DND-41 (cell line): ENCODE results near the gene AHNAK.

Source experiments
- ATAC-seq: fragments of 200-7000 bp; cut with Tn5 transposase; 3 replicates; pipeline ENCODE4 v1.9.1; 2021; ENCODE audit warnings: low read depth; ENCODE audit not compliant: insufficient read depth
- DNase-seq: peaks from one replicate; pipeline ENCODE4 v3.0.0-alpha.2; 2020
- H2AFZ ChIP-seq: 2 replicates; pipeline ENCODE4 v1.6.0; 2012; ENCODE audit warnings: low read depth, low read length
- H3K27ac ChIP-seq: 2 replicates; pipeline ENCODE4 v1.5.1; 2012; ENCODE audit warnings: low read length, inconsistent platforms
- H3K27me3 ChIP-seq: fragments of 200-600 bp; sonication (generic); 2 replicates; pipeline ENCODE4 v1.6.0; 2012; ENCODE audit warnings: low read length, mild to moderate bottlenecking, inconsistent platforms; ENCODE audit not compliant: insufficient read depth, poor library complexity
- H3K36me3 ChIP-seq: 2 replicates; pipeline ENCODE4 v1.5.1; 2012; ENCODE audit warnings: low read length, inconsistent platforms; ENCODE audit not compliant: insufficient read depth
- H3K4me1 ChIP-seq: 2 replicates; pipeline ENCODE4 v1.5.1; 2012; ENCODE audit warnings: mild to moderate bottlenecking, low read length; ENCODE audit not compliant: insufficient read depth
- H3K4me2 ChIP-seq: 2 replicates; pipeline ENCODE4 v1.6.0; 2012; ENCODE audit warnings: mild to moderate bottlenecking, moderate library complexity, low read length, inconsistent platforms; ENCODE audit not compliant: insufficient read depth
- H3K4me3 ChIP-seq, 2 experiments: fragments of 200-600 bp in 1 of 2; shearing (Covaris generic) in 1 of 2; 2 replicates each; pipeline ENCODE4 v1.5.1; 2012 to 2016; ENCODE audit warnings: inconsistent platforms in 2 of 2, low read length in 2 of 2, mild to moderate bottlenecking in 2 of 2, low read depth in 1 of 2, moderate library complexity in 1 of 2
- H3K79me2 ChIP-seq: 2 replicates; pipeline ENCODE4 v1.6.0; 2012; ENCODE audit warnings: low read length, inconsistent platforms; ENCODE audit not compliant: insufficient read depth
- H3K9ac ChIP-seq: 2 replicates; pipeline ENCODE4 v1.6.0; 2012; ENCODE audit warnings: low read depth, mild to moderate bottlenecking, inconsistent platforms, low read length, moderate library complexity
- H3K9me3 ChIP-seq: 2 replicates; pipeline ENCODE4 v1.5.1; 2012; ENCODE audit warnings: low read length, moderate library complexity, mild to moderate bottlenecking, inconsistent platforms; ENCODE audit not compliant: insufficient read depth, severe bottlenecking
- H4K20me1 ChIP-seq: 2 replicates; pipeline ENCODE4 v1.6.0; 2012; ENCODE audit warnings: low read length; ENCODE audit not compliant: insufficient read depth
- EZH2 ChIP-seq: IDR thresholded peaks from 3 replicates; pipeline ENCODE4 v1.6.1; 2012; ENCODE audit warnings: borderline replicate concordance, low read depth, mild to moderate bottlenecking, moderate library complexity, low read length, inconsistent platforms; ENCODE audit not compliant: severe bottlenecking
- TF ChIP-seq, protein P1 (sequence below): IDR thresholded peaks from 2 replicates; pipeline ENCODE4 v1.5.1; 2012; ENCODE audit warnings: borderline replicate concordance, low read length, moderate library complexity, mild to moderate bottlenecking; ENCODE audit not compliant: poor library complexity, severe bottlenecking; ENCODE audit errors: extremely low read depth

The AHNAK gene

DNA sequence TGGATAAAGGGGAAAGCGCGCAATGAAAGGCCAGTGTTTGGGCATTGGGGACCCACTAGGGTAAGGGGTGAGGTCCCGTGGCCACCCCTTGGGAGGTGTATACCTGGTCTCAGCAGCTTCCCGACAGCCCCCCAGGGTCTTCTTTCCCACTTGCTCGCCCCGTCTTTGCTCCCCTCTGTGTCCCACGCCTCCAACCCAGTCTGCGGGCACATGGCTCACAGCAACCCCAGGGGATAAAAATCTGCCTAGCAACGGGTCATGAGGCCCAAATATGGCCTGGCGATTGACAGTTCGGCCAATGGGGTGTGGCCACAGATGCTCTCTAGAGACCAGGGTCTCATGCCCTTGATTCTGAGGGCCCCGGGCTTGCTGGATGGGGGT is 41.6 kb downstream of the AHNAK start:
- H3K27ac ChIP-seq: no peak overlapping the region
- no peak for ATAC-seq
- no peaks in the 10 kb centered on the region for H3K9me3 ChIP-seq
- H2AFZ ChIP-seq: no peak overlapping the region
- DNase-seq: no peak
- TF ChIP-seq, protein P1, sequence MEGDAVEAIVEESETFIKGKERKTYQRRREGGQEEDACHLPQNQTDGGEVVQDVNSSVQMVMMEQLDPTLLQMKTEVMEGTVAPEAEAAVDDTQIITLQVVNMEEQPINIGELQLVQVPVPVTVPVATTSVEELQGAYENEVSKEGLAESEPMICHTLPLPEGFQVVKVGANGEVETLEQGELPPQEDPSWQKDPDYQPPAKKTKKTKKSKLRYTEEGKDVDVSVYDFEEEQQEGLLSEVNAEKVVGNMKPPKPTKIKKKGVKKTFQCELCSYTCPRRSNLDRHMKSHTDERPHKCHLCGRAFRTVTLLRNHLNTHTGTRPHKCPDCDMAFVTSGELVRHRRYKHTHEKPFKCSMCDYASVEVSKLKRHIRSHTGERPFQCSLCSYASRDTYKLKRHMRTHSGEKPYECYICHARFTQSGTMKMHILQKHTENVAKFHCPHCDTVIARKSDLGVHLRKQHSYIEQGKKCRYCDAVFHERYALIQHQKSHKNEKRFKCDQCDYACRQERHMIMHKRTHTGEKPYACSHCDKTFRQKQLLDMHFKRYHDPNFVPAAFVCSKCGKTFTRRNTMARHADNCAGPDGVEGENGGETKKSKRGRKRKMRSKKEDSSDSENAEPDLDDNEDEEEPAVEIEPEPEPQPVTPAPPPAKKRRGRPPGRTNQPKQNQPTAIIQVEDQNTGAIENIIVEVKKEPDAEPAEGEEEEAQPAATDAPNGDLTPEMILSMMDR: no peak
- TF ChIP-seq EZH2: no peak
- no peak overlapping the region for H3K4me3 ChIP-seq
- no peaks in the 10 kb centered on the region for H3K4me1 ChIP-seq
- no peaks in the 10 kb centered on the region for H3K79me2 ChIP-seq
- no peak overlapping the region for H3K9ac ChIP-seq
- no peaks in the 10 kb centered on the region for H4K20me1 ChIP-seq
- no peaks in the 10 kb centered on the region for H3K36me3 ChIP-seq
- H3K4me2 ChIP-seq: no peak overlapping the region
- peaks cover 3% of the 10 kb centered on the region for H3K27me3 ChIP-seq

DNA sequence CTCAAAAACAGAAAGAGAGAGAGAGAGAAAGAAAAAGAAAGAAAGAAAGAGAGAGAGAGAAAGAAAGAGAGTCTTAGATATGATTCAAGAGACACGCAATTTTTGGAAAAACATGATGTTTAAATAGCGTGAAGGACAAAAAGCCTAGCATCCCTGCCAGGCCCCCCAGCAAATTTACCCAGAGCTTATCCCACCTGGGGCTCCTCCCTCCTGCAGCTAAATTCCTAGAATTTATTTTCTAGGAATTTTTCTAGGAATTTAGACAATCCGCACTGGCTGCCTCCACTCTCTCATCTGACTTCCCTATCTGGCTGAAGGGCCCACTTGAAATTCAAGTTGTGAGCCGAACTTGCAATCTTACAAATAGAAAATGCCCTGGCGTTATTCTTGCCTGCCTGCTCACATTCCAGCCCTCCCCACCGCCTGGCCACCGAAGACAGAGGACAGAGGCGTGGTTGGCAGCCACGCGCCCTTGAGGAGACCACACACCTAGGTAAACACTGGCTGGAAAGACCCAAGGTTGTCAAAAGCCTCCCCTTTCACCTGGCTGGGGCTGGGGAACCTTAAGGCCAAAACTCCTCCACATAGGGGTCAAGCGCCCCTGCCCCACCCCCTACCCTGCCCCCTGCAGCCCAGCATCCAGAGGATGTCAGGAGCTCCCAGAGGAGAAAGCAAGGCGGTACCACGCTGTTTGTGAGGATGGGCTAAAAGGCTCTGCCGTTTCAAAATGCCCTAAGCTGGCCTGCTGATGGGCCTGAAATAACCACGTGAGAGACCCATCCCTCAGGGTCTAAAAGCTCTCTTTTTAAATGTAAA is 42.2 kb downstream of the AHNAK start:
- H3K4me1 ChIP-seq: no peaks in the 10 kb centered on the region
- H3K9me3 ChIP-seq: no peaks in the 10 kb centered on the region
- no peak overlapping the region for H3K9ac ChIP-seq
- no peaks in the 10 kb centered on the region for H3K36me3 ChIP-seq
- H3K27me3 ChIP-seq: peaks cover 3% of the 10 kb centered on the region
- ATAC-seq (no peak), DNase-seq (no peak)
- no peak overlapping the region for H3K4me2 ChIP-seq
- H3K4me3 ChIP-seq: no peak overlapping the region
- H3K27ac ChIP-seq: no peak overlapping the region
- no peaks in the 10 kb centered on the region for H3K79me2 ChIP-seq
- no peak overlapping the region for H2AFZ ChIP-seq
- H4K20me1 ChIP-seq: no peaks in the 10 kb centered on the region
- TF ChIP-seq EZH2: no peak
- TF ChIP-seq, protein P1: no peak

DNA sequence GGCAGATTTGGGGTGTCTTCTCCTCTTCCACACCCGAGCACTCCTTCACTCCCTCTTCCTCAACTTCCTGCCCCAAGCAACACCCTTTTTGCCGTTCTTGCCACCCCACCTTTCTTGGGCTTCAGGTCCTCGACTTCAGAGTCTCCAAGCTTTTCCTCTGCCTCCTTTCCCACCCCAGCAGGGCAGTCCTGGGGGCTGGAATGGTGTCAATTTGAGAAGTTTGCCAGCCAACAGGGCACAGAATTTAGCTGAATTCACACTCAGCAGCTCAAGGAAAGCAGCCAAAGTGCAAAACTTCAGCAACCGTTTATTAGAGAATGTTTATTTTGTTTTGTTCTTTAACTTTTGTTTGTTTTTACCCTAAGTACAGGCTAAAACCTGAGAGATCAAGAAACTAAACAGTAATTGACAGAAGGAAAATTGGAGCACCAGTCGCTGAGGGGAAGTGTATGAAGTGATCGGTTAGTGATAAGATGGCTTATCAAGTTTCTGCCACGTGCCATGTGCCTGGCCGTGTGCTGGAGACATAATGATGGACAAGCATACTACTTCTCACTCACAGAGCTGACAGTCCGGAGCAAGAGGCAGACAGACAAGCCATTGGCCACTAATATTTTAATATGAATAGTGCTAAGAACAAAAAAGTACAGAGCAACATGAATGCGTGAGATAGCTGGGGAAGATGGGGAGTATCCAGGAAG is 44.4 kb downstream of the AHNAK start:
- ATAC-seq: no peak
- no peaks in the 10 kb centered on the region for H3K27me3 ChIP-seq
- TF ChIP-seq EZH2: no peak
- TF ChIP-seq, protein P1: no peak
- H3K4me1 ChIP-seq: no peaks in the 10 kb centered on the region
- H2AFZ ChIP-seq: no peak overlapping the region
- no peak overlapping the region for H3K27ac ChIP-seq
- no peaks in the 10 kb centered on the region for H3K9me3 ChIP-seq
- H4K20me1 ChIP-seq: no peaks in the 10 kb centered on the region
- H3K4me3 ChIP-seq: no peak overlapping the region
- DNase-seq: no peak
- no peak overlapping the region for H3K9ac ChIP-seq
- no peaks in the 10 kb centered on the region for H3K79me2 ChIP-seq
- H3K4me2 ChIP-seq: no peak overlapping the region
- no peaks in the 10 kb centered on the region for H3K36me3 ChIP-seq
